WI38 (cell line): Measurements from ENCODE around the gene PLEKHA7.

Experiments
- H3K4me3 ChIP-seq: 2 replicates; pipeline ENCODE4 v1.5.1; 2011; ENCODE audit warnings: low read depth, mild to moderate bottlenecking, control low read depth, low read length
- TF ChIP-seq, protein P1 (sequence below): IDR thresholded peaks from 2 replicates; pipeline ENCODE4 v1.5.1; 2012; ENCODE audit warnings: low read depth, mild to moderate bottlenecking, control low read depth, low read length

Gene PLEKHA7

DNA sequence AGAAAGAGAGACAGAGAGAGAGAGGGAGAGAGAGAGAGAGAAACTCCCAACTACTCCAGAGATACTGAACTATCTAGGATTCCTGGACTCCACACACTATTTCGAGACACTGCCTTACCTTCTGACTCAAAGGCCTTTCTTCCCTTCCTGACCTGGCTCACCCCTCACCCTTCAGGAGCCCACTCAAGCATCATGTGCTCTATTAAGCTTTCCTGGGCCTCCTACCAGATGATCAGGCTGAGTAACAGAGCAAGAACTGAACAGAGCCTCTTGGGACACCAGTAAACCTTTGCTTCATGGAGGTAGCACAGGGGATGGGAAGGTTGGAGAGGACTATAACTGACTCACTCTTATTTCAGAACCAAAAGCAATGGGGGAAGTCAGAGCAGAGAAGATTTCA, 31.4 kb downstream of the PLEKHA7 start:
- TF ChIP-seq, protein P1, sequence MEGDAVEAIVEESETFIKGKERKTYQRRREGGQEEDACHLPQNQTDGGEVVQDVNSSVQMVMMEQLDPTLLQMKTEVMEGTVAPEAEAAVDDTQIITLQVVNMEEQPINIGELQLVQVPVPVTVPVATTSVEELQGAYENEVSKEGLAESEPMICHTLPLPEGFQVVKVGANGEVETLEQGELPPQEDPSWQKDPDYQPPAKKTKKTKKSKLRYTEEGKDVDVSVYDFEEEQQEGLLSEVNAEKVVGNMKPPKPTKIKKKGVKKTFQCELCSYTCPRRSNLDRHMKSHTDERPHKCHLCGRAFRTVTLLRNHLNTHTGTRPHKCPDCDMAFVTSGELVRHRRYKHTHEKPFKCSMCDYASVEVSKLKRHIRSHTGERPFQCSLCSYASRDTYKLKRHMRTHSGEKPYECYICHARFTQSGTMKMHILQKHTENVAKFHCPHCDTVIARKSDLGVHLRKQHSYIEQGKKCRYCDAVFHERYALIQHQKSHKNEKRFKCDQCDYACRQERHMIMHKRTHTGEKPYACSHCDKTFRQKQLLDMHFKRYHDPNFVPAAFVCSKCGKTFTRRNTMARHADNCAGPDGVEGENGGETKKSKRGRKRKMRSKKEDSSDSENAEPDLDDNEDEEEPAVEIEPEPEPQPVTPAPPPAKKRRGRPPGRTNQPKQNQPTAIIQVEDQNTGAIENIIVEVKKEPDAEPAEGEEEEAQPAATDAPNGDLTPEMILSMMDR, result no peak
- H3K4me3 ChIP-seq, result no peak overlapping the region

DNA sequence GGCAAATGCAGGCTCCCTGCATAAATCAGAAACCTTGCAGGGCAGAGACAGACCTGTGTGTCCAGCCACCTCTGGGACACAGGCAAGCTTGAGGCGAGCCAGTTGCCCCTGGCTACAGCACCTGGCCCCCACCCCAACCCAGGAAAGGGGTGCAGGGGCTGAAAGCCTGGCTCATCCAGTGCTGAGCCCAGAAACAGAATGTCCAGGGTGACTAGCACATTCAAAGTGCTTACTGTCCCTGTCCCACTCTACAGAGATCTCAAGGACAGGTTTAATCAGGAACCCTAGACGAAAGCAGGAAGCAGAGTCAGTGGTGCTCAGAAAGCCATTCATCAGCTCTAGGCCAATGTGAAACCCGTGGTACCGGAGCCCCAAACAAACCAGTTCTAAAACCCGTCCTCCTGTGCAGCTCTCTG, 31.9 kb downstream of the PLEKHA7 start:
- TF ChIP-seq, protein P1, result no peak
- no peak overlapping the region for H3K4me3 ChIP-seq

DNA sequence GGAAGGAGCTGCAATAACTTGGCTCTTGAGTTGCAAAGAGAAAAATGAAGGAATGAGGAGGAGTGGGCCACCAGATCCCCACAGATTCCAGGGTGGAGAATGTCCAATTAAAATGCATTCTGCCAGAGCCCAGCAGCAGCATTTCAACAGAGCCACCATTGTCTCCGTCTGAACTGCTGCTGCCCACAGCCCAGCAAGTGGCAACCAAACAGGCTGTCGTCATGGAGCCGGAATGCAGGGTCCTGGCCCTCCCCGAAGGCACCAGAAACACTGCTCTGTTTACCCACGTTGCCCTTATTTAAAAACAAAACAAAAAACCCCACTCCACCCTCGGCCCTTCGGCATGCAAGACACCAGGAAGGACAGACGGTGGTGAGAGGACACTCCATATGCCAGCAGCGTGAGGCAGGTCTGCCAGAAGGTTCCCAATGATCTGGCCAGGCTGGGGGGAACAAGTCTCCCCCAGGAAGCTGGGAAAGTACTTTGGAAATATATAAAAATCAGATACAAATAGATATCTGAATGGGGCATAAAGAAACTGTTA, 32.5 kb downstream of the PLEKHA7 start:
- TF ChIP-seq, protein P1, result no peak
- no peak overlapping the region for H3K4me3 ChIP-seq

DNA sequence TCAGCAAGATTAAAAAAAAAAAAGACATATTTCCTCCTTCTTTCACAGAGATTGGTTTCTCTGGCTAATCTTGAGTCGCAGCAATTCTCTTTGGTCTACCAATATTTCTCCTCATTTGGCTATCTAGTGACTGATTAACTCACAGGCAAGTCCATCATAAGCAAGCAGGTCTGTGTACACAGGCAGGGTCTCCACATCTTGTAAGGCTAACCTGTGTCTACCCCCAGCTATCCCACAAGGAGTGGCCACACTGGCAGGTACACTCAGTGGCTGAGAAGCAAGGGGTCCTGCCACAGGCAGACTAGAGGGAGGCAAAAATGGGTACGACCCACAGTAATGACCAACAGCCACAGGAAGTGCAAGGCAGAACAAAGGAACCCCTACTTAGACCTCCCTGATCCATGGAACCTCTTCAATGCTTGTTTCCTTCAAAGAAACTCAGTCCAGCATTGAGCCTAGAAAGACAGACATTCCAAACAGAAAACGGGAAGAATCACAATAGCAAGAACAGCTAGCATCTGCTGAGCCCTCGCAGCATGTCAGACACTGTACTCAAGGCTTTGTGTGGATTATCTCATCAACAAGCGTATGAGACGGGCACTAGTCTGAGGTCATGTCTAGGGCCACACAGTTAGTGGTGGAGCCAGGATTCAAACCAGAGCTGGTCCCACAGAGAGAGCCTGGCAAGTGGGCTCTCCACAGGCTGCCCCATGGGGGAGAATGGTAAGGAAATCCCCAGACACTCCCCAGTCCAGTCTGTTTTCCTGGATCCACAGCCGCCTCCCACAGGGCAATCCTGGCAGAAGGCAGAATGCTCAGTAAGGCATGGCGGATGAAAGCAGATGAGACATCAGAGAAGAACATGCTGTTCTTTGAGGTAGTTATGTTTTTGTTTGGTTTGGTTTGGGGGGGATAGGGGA, 34.3 kb downstream of the PLEKHA7 start:
- TF ChIP-seq, protein P1, result no peak
- no peak overlapping the region for H3K4me3 ChIP-seq

DNA sequence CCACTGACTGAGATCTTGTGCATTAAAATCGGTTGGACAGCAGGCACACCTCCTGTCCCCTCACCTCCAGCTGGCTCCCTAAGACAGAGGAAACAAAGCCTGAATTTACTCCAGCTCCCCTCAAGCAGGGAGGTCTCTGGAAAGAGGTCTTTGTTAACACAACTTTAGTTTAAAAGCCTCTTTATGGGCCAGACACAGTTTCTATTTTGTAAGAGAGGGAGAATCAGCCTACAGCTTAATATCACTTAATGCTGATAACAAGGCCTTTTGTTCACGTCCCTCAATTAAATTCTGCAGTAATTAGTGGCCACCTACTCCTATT, 36.3 kb downstream of the PLEKHA7 start:
- TF ChIP-seq, protein P1, result no peak
- no peak overlapping the region for H3K4me3 ChIP-seq

DNA sequence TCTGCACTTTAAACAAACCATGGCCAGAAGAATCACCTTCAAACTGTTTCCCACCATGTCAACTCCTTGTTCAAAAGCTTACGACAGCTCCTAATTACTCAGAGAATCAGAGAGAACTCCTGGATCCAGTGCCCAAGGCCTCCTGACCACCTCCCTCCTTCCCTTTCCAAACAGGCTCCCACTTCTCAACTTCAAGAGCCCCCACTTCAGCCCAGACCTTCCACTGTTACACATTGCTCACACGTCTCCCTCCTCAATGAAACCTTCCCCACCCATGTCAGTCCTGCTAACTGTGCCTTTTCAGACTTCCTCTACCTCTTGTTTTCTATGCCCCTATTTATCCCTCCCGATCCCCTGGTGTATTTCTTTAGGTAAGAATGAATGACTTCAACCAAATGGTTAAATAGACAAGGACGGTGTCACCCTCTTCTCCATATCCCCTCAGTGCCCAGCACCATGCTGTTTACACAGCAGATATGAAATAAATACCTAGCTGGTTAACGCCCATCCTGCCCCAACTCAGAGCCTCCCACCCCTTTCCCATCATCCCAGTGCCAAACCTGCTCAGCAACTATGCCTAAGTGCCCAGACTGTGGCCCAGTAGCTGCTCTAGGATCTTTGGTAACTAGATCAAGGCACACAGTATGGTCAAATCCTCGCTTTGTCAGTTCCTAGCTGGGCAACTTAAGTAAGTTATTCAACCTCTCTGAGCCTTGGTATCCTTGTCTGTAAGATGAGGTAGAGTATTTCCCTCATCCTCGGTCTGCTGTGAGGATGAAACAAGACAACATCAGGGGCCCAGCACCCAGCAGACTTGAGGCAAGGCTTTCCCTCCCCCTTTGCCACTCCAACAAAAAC, 36.8 kb downstream of the PLEKHA7 start:
- H3K4me3 ChIP-seq, result no peak overlapping the region
- TF ChIP-seq, protein P1, result no peak
